ENCODE data around the gene MFSD1.

Gene MFSD1

DNA sequence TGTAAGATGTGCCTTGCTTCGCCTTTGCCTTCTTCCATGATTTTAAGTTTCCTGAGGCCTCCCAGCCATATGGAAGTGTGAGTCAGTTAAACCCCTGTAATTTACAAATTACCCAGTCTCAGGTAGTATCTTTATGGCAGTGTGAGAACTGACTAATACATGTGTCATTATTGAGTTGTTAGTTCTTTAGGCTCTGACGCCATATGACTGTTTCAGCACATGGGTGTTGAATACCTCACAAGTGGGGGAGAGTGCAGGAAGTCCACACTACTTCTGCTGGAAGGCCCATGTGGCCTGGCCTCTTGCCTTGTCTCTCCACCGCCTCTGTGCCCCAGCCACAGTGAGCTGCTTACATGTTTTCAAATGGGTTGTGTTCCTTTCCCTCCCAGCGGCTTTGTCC lies 28.5 kb downstream of the MFSD1 start:
- H3K27ac ChIP-seq (ENCODE audit: poor library complexity, severe bottlenecking), result no peak overlapping the region
- no peak for DNase-seq (ENCODE audit: low spot score)
- no peaks in the 10 kb centered on the region for H3K27me3 ChIP-seq (ENCODE audit: insufficient read depth, poor library complexity, severe bottlenecking)
- H3K4me1 ChIP-seq (ENCODE audit: insufficient read depth, poor library complexity, severe bottlenecking), result no peaks in the 10 kb centered on the region
- ATAC-seq (ENCODE audit: low read depth), result peak; percentile 83
- H3K9me3 ChIP-seq (ENCODE audit: severe bottlenecking), result no peaks in the 10 kb centered on the region
- no peak overlapping the region for H3K4me3 ChIP-seq (ENCODE audit: severe bottlenecking)
- TF ChIP-seq, protein P1, sequence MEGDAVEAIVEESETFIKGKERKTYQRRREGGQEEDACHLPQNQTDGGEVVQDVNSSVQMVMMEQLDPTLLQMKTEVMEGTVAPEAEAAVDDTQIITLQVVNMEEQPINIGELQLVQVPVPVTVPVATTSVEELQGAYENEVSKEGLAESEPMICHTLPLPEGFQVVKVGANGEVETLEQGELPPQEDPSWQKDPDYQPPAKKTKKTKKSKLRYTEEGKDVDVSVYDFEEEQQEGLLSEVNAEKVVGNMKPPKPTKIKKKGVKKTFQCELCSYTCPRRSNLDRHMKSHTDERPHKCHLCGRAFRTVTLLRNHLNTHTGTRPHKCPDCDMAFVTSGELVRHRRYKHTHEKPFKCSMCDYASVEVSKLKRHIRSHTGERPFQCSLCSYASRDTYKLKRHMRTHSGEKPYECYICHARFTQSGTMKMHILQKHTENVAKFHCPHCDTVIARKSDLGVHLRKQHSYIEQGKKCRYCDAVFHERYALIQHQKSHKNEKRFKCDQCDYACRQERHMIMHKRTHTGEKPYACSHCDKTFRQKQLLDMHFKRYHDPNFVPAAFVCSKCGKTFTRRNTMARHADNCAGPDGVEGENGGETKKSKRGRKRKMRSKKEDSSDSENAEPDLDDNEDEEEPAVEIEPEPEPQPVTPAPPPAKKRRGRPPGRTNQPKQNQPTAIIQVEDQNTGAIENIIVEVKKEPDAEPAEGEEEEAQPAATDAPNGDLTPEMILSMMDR (IDR thresholded peaks at IDR 0.05; ENCODE audit: poor library complexity, severe bottlenecking), result no peak
- peaks cover 36% of the 10 kb centered on the region for H3K36me3 ChIP-seq (ENCODE audit: low read depth)

DNA sequence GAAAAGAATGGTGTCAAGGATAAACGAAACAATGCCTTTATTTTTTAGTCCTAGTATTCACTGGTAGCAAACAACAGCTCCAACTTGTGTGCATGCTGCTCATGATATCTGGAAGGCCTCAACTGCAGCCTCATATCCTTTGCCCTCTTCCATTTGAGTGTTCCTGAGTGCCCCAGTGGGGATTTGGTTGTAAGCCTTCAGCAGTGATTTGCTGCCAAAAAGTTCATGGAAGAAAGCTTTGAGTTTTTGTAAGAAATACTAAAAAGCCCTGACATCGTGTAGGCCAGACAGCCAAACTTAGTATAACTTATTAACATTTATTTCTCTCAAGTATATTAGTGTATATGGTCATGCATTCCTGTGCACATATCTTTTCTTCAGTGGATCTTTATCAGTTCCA lies 30.0 kb downstream of the MFSD1 start:
- Histone ChIP-seq H3K27me3 (ENCODE audit: insufficient read depth, poor library complexity, severe bottlenecking) (no peaks in the 10 kb centered on the region), H3K4me1 (ENCODE audit: insufficient read depth, poor library complexity, severe bottlenecking) (no peaks in the 10 kb centered on the region), H3K9me3 (ENCODE audit: severe bottlenecking) (no peaks in the 10 kb centered on the region), H3K36me3 (ENCODE audit: low read depth) (peaks cover 28% of the 10 kb centered on the region), H3K27ac (ENCODE audit: poor library complexity, severe bottlenecking) (no peak overlapping the region), H3K4me3 (ENCODE audit: severe bottlenecking) (no peak overlapping the region)
- TF ChIP-seq, protein P1 (IDR thresholded peaks at IDR 0.05; ENCODE audit: poor library complexity, severe bottlenecking), result no peak
- ATAC-seq (ENCODE audit: low read depth) (no peak), DNase-seq (ENCODE audit: low spot score) (no peak)

DNA sequence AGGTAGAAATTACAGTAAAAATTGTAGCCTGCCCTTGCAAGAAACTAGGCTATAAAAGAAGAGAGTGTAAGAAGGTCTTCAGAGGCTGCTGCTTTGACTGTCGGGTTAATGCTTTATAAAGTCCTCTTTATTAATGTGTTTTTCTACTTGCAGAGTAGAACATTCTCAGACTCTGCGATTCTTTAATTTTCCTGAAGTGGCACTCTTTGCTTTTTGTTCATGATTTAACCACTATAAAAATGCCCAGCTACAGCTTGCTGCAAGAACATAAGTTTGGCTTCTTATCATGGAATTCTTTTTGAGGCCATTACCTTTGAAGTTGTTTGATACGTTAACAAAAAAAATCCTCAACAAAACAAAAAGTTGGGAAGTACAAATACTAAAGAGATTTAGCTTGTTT lies 33.8 kb downstream of the MFSD1 start:
- Histone ChIP-seq H3K4me3 (ENCODE audit: severe bottlenecking) (no peak overlapping the region), H3K27ac (ENCODE audit: poor library complexity, severe bottlenecking) (no peak overlapping the region), H3K9me3 (ENCODE audit: severe bottlenecking) (no peaks in the 10 kb centered on the region), H3K27me3 (ENCODE audit: insufficient read depth, poor library complexity, severe bottlenecking) (no peaks in the 10 kb centered on the region), H3K4me1 (ENCODE audit: insufficient read depth, poor library complexity, severe bottlenecking) (no peaks in the 10 kb centered on the region), H3K36me3 (ENCODE audit: low read depth) (peaks cover 3% of the 10 kb centered on the region; the same call in 1 of the 2 replicates)
- DNase-seq (ENCODE audit: low spot score), result no peak
- ATAC-seq (ENCODE audit: low read depth), result no peak
- TF ChIP-seq, protein P1 (IDR thresholded peaks at IDR 0.05; ENCODE audit: poor library complexity, severe bottlenecking), result no peak

DNA sequence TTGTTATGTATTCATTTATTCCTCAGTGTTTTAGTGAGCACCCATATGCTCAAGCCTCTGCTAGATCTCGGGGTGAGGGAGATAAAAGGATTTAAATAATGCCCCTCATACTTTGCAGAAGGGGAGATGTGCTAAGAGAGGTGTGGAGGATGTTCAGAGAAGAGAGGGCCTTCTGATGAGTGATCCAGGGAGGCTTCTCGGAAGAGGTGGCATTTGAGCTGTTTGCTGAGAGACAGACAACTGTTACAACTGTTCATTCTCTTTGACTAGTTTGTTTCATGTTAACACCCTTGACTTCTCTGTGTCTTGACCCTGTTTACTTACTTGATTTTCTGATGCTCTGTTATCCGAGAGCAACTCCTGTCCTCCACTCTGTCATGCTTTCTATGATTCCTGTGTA lies 34.5 kb downstream of the MFSD1 start:
- no peaks in the 10 kb centered on the region for H3K9me3 ChIP-seq (ENCODE audit: severe bottlenecking)
- TF ChIP-seq, protein P1 (IDR thresholded peaks at IDR 0.05; ENCODE audit: poor library complexity, severe bottlenecking), result no peak
- H3K27ac ChIP-seq (ENCODE audit: poor library complexity, severe bottlenecking), result no peak overlapping the region
- H3K27me3 ChIP-seq (ENCODE audit: insufficient read depth, poor library complexity, severe bottlenecking), result no peaks in the 10 kb centered on the region
- no peak overlapping the region for H3K4me3 ChIP-seq (ENCODE audit: severe bottlenecking)
- H3K36me3 ChIP-seq (ENCODE audit: low read depth), result no peaks in the 10 kb centered on the region
- ATAC-seq (ENCODE audit: low read depth) (no peak), DNase-seq (ENCODE audit: low spot score) (no peak)
- H3K4me1 ChIP-seq (ENCODE audit: insufficient read depth, poor library complexity, severe bottlenecking), result no peaks in the 10 kb centered on the region

DNA sequence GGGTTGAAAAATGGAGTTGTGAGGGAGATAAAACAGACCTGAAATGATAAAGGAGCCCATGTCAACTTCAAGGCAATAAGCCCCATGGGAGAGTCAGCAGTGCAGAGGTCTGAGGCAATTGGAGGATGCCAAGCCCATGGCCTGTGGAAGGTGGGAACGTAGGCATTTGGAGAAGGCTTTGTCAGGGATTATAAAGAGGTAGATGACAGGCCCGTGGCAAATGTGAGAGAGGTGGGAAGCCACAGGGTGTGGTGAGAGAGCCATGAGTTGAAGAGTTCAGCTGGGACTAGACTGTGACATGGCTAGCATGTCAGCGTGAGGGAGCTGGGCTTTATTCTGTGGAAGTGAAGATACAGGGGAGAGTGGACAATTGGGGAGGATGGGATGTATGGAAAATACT lies 35.4 kb downstream of the MFSD1 start:
- TF ChIP-seq, protein P1 (IDR thresholded peaks at IDR 0.05; ENCODE audit: poor library complexity, severe bottlenecking), result no peak
- ATAC-seq (ENCODE audit: low read depth), result no peak
- H3K27ac ChIP-seq (ENCODE audit: poor library complexity, severe bottlenecking), result no peak overlapping the region

More for the DNA sequence above, 35.4 kb downstream of the MFSD1 start:
- Histone ChIP-seq H3K27me3 (ENCODE audit: insufficient read depth, poor library complexity, severe bottlenecking) (no peaks in the 10 kb centered on the region), H3K9me3 (ENCODE audit: severe bottlenecking) (no peaks in the 10 kb centered on the region), H3K4me3 (ENCODE audit: severe bottlenecking) (no peak overlapping the region), H3K36me3 (ENCODE audit: low read depth) (no peaks in the 10 kb centered on the region), H3K4me1 (ENCODE audit: insufficient read depth, poor library complexity, severe bottlenecking) (no peaks in the 10 kb centered on the region)
- DNase-seq (ENCODE audit: low spot score), result no peak
